ENCODE results near the gene COMP.

COMP gene

DNA sequence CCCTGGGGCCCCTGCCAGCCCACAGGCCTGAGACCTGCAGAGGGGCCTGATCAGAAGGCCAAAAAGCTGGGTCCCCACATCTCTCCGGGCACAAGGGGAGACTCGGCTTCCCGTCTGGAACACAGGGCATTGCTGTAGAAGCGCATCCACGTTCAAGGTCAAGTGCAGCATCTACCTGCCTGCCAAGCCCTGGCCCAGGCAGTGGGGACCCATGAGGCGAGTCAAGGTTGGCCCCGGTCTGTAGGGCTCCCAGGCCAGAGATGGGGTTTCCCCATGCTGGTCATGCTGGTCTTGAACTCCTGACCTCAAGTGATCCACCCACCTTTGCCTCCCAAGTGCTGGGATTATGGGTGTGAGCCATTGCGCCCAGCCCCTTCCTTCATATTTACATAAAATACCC, 13.5 kb upstream of the COMP start:
- no peak for TF ChIP-seq EZH2phosphoT487 (conservative IDR thresholded peaks at IDR 0.05; ENCODE audit: low read length)
- TF ChIP-seq, protein P1, sequence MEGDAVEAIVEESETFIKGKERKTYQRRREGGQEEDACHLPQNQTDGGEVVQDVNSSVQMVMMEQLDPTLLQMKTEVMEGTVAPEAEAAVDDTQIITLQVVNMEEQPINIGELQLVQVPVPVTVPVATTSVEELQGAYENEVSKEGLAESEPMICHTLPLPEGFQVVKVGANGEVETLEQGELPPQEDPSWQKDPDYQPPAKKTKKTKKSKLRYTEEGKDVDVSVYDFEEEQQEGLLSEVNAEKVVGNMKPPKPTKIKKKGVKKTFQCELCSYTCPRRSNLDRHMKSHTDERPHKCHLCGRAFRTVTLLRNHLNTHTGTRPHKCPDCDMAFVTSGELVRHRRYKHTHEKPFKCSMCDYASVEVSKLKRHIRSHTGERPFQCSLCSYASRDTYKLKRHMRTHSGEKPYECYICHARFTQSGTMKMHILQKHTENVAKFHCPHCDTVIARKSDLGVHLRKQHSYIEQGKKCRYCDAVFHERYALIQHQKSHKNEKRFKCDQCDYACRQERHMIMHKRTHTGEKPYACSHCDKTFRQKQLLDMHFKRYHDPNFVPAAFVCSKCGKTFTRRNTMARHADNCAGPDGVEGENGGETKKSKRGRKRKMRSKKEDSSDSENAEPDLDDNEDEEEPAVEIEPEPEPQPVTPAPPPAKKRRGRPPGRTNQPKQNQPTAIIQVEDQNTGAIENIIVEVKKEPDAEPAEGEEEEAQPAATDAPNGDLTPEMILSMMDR (IDR thresholded peaks at IDR 0.05; ENCODE audit: insufficient read depth, low read length, poor library complexity, severe bottlenecking), result no peak
- Histone ChIP-seq H3K9me3 (ENCODE audit: insufficient read depth, low read length) (no peaks in the 10 kb centered on the region), H3K4me2 (ENCODE audit: low read depth, low read length, poor library complexity, severe bottlenecking) (no peak overlapping the region), H2AFZ (ENCODE audit: low read depth, low read length, severe bottlenecking) (no peak overlapping the region), H3K27me3 (ENCODE audit: low read length) (no peaks in the 10 kb centered on the region), H3K9ac (ENCODE audit: low read length) (no peak overlapping the region), H3F3A (ENCODE audit: insufficient read depth) (no peaks in the 10 kb centered on the region), H3K27ac (ENCODE audit: low read depth, low read length) (no peak overlapping the region), H3K4me3 (ENCODE audit: insufficient read depth, low read length, poor library complexity, severe bottlenecking) (no peak overlapping the region), H3K36me3 (ENCODE audit: low read length) (no peaks in the 10 kb centered on the region), H4K20me1 (ENCODE audit: low read depth, low read length) (no peaks in the 10 kb centered on the region), H3K79me2 (ENCODE audit: insufficient read depth, low read length) (no peaks in the 10 kb centered on the region), H3K9me2 (replicated peaks; ENCODE audit: insufficient read depth, low read length) (no peaks in the 10 kb centered on the region)

DNA sequence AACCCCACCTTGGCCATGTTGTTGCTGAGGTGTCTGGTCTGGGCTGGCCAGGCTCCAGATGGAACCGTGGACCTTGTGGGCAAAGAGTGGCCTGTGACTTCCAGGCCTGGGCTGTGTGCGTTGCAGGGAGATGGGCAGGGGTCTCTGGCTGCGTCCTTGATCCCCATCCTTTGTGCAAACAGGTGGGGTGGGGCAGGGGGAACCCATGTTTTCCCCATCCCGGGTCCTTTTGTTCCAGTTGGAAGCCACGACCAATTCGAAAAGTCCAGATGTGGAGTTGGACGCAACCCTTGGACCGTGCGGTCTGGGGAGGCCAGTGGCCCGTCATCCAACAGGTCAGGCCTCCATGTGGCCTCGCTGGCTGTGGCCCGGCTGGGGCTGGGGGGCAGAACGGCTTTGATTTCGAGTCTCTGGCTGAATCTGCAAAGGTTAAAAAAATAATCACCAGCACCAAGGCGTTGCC, 13.1 kb upstream of the COMP start:
- Histone ChIP-seq H3K4me2 (ENCODE audit: low read depth, low read length, poor library complexity, severe bottlenecking) (no peak overlapping the region), H3K9ac (ENCODE audit: low read length) (no peak overlapping the region), H4K20me1 (ENCODE audit: low read depth, low read length) (no peaks in the 10 kb centered on the region), H3F3A (ENCODE audit: insufficient read depth) (no peaks in the 10 kb centered on the region), H3K27ac (ENCODE audit: low read depth, low read length) (no peak overlapping the region), H3K36me3 (ENCODE audit: low read length) (no peaks in the 10 kb centered on the region), H3K9me3 (ENCODE audit: insufficient read depth, low read length) (no peaks in the 10 kb centered on the region), H3K27me3 (ENCODE audit: low read length) (no peaks in the 10 kb centered on the region), H3K4me3 (ENCODE audit: insufficient read depth, low read length, poor library complexity, severe bottlenecking) (no peak overlapping the region), H3K79me2 (ENCODE audit: insufficient read depth, low read length) (no peaks in the 10 kb centered on the region), H3K9me2 (replicated peaks; ENCODE audit: insufficient read depth, low read length) (no peaks in the 10 kb centered on the region), H2AFZ (ENCODE audit: low read depth, low read length, severe bottlenecking) (no peak overlapping the region)
- no peak for TF ChIP-seq EZH2phosphoT487 (conservative IDR thresholded peaks at IDR 0.05; ENCODE audit: low read length)
- TF ChIP-seq, protein P1 (IDR thresholded peaks at IDR 0.05; ENCODE audit: insufficient read depth, low read length, poor library complexity, severe bottlenecking), result no peak

GRCh38 chr19:18803550-18804138, 12.5 kb upstream of the COMP start:
- Histone ChIP-seq H3K9ac (ENCODE audit: low read length) (no peak overlapping the region), H3K27me3 (ENCODE audit: low read length) (no peaks in the 10 kb centered on the region), H2AFZ (ENCODE audit: low read depth, low read length, severe bottlenecking) (no peak overlapping the region), H3K27ac (ENCODE audit: low read depth, low read length) (no peak overlapping the region), H3K36me3 (ENCODE audit: low read length) (no peaks in the 10 kb centered on the region), H3K9me3 (ENCODE audit: insufficient read depth, low read length) (no peaks in the 10 kb centered on the region), H3K4me2 (ENCODE audit: low read depth, low read length, poor library complexity, severe bottlenecking) (no peak overlapping the region), H3F3A (ENCODE audit: insufficient read depth) (no peaks in the 10 kb centered on the region), H3K79me2 (ENCODE audit: insufficient read depth, low read length) (no peaks in the 10 kb centered on the region), H3K9me2 (replicated peaks; ENCODE audit: insufficient read depth, low read length) (no peaks in the 10 kb centered on the region), H4K20me1 (ENCODE audit: low read depth, low read length) (no peaks in the 10 kb centered on the region), H3K4me3 (ENCODE audit: insufficient read depth, low read length, poor library complexity, severe bottlenecking) (no peak overlapping the region)
- TF ChIP-seq EZH2phosphoT487 (conservative IDR thresholded peaks at IDR 0.05; ENCODE audit: low read length), result no peak
- TF ChIP-seq, protein P1 (IDR thresholded peaks at IDR 0.05; ENCODE audit: insufficient read depth, low read length, poor library complexity, severe bottlenecking), result no peak
